LNCAP (cell line): ENCODE results near the gene TPSG1.

ENCODE experiments used
- TF ChIP-seq, protein P1 (sequence below): fragments of 450-650 bp; IDR thresholded peaks from 2 replicates; pipeline ENCODE4 v1.5.1; 2017; ENCODE audit warnings: mild to moderate bottlenecking

The TPSG1 gene

DNA sequence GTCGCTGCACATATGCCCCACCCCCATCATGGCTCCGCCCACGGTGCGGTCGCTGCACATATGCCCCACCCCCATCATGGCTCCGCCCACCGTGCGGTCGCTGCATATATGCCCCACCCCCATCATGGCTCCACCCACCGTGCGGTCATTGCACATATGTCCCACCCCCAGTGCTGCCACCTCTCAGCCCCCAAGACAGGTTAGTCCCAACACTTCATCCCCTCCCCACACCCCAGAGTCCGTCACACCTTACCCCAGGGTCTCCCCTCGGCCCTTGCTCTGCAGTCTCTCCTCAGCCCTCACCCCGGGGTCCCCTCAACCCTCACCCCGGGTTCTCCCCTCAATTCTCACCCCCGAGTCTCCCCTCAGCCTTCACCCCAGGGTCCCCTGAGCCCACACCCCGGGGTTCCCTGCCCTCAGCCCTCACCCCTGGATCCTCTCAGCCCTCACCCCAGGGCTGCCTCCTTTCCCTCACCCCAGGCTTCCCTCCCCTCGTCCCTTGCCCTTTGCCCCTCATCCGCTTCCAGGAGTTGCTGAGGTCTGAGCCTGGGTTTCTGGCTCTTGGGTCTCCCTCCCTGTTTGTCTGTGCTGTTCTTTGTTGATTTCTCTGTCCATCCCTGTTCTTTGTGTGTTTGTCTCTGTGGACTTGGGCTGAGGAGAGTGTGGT is 25.6 kb downstream of the TPSG1 start:
- TF ChIP-seq, protein P1, sequence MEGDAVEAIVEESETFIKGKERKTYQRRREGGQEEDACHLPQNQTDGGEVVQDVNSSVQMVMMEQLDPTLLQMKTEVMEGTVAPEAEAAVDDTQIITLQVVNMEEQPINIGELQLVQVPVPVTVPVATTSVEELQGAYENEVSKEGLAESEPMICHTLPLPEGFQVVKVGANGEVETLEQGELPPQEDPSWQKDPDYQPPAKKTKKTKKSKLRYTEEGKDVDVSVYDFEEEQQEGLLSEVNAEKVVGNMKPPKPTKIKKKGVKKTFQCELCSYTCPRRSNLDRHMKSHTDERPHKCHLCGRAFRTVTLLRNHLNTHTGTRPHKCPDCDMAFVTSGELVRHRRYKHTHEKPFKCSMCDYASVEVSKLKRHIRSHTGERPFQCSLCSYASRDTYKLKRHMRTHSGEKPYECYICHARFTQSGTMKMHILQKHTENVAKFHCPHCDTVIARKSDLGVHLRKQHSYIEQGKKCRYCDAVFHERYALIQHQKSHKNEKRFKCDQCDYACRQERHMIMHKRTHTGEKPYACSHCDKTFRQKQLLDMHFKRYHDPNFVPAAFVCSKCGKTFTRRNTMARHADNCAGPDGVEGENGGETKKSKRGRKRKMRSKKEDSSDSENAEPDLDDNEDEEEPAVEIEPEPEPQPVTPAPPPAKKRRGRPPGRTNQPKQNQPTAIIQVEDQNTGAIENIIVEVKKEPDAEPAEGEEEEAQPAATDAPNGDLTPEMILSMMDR = no peak

GRCh38 chr16:1198194-1198593 is 26.9 kb downstream of the TPSG1 start:
- TF ChIP-seq, protein P1 = no peak

- TF ChIP-seq, protein P1 = no peak
These were observed 27.7 kb downstream of the TPSG1 start for GRCh38 chr16:1197237-1197866.

DNA sequence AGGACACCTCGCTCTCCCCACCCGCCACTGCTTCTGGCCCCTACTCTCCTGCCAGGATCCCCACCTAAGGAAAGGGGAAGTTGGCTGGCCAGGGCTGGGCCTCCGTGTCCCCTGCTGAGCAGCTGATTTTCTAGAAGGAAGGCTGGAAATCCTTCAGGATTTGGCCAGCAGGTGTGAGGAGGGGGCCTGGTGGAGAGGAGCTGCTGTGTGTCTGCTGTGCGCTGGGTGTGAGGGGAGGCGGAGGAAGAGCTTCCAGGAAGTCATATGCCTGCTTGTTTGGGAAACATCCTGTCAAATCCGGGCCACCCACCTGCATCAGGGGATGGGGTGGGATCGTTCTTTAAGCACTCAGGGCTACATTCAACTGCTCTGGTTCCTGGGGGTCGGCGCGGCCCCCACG is 28.6 kb downstream of the TPSG1 start:
- TF ChIP-seq, protein P1 = no peak

DNA sequence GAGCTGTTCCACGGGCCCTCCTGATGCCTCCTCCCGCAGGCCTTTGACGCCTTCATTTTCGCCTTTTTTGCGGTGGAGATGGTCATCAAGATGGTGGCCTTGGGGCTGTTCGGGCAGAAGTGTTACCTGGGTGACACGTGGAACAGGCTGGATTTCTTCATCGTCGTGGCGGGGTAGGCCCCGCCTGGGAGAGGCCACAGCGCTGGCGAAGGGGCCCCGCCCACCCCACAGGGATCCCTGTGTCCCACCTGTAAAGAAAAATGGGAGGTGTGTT is 29.7 kb downstream of the TPSG1 start:
- TF ChIP-seq, protein P1 = no peak

DNA sequence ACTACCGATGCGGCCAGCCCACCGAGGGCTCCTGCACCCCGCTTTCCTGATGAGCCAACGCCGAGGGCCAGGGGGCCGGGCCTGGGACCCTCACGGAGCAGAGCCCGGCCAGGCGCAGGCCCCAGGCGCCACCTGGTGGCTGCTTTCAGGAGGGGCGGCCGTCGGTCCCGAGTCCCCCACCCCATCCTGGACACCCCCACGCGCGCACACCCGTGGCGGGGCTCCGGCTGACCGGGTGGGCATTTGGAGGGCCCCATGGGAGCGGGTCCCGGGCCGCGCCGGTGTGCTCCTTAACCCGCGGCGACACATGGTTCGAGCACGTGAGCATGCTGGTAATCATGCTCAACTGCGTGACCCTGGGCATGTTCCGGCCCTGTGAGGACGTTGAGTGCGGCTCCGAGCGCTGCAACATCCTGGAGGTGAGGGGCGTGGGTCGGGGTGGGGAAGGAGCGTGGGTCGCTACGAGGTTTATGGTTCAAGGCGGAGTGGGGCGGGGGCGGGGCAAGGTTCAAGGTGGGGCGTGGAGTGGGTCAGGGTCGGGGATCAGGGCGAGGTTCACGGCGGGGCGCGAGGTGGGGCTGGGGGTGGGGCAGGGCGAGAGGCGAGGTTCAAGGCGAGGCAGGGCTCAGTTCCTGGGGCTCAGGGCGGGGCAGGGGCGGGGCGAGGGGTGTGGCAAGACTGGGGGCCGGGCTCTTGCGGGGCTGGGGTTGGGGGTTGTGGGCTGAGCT is 30.2 kb downstream of the TPSG1 start:
- TF ChIP-seq, protein P1 = peak; percentile 99

GRCh38 chr16:1193825-1194581 is 31.1 kb downstream of the TPSG1 start:
- TF ChIP-seq, protein P1 = no peak
